Stimulated activated CD4-positive, alpha-beta T cell treated with anti-CD3 and anti-CD28 coated beads, TNF-alpha, amount 100 ng/mL, for 48 hours (primary cell): ENCODE data around the gene NUTM1.
A peak's percentile ranks its signal among the peaks of the same experiment; 100 is the strongest.
"Not testable (repeated sequence)": the region's sequence is repeated elsewhere in the genome, so short reads cannot be mapped to it uniquely, and the experiment has no call there.

Experiments used
- DNase-seq, 3 donors: peaks; one replicate each; pipeline ENCODE4 v3.0.0-alpha.2; 2020; ENCODE audit warnings: low read depth in 3 of 3

NUTM1 gene

GRCh38 chr15:34365836-34366235 lies 22.7 kb downstream of the NUTM1 start:
- DNase-seq: no peak

GRCh38 chr15:34366271-34367065 lies 23.4 kb downstream of the NUTM1 start:
- DNase-seq: peak in 2 of 3 donors; percentile 8 to 47

DNA sequence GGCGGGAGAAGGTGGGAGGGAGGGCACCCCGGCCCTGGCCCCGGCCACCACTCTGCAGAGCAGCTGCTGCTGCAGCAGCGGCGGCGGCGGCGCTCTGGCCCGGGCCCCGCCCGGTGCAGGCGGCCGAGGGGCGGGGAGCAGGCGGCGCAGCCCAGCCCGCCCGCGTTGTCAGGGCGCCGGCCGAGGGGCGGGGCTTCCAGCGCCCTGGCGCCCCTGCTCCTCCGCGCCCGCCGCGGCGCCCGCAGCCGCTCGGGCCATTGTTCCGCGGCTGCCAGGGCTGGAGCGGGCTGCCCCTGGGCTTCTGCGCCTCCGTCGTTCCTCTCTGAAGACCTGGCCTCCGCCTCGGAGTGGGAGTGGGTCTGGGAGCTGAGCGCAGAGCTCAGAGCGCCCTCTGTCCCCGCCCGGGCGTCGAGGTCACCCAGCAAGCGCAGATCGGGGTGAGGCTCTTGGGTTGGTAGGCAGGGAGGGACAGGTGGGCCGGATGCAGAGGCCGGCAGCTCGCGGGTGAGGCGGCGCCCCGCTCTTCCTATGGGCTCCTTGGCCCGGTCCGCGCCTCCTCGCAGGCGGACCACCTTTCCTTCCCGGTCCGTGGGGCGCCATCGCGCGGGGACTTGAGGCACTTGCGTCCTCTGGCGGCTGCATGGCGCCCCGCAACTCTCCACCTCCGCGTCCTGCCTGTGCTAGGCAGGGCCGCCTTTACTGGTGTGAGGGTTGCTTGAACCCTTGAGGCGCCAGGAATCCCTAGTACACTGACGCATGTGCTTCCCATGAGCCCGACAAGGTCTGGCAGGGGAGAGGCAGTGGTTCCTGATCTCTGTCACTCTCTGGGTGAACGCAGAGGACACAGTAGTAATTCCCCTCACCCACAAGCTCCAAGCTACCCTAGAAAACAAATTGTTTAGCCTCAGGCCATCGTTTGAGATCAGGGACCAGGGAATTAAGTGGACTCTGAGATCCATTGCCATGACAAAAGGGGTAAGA lies 24.3 kb downstream of the NUTM1 start, which contains the start of gene LPCAT4:
Gene LPCAT4 (minus strand): TSS at position 96 of the 981 bp plus-strand sequence. CDS start 96 bp downstream, outside the sequence.
- DNase-seq: peak; percentile 79

DNA sequence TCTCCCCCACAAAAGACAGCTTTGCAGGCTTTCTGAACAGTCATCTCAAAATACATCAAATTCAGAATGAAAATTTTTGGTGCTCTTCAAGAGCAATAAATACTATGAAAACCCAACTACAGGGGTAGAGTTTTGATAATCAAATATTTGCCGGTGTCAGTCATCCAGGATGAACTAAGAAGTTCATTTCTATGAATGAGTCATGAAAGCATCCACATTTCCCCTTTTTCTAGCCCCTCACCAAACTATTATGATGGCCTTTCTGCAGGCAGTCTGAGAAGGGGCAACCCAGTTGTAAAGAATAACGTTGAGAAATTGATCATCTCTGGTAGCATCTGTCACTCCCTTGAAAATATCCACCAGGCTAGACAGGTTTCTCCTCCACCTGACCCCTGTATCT lies 27.0 kb downstream of the NUTM1 start:
- DNase-seq: no peak

GRCh38 chr15:34370643-34371042 lies 27.5 kb downstream of the NUTM1 start:
- no peak for DNase-seq

- no peak for DNase-seq
These were observed 30.8 kb downstream of the NUTM1 start for GRCh38 chr15:34373951-34374350.

DNA sequence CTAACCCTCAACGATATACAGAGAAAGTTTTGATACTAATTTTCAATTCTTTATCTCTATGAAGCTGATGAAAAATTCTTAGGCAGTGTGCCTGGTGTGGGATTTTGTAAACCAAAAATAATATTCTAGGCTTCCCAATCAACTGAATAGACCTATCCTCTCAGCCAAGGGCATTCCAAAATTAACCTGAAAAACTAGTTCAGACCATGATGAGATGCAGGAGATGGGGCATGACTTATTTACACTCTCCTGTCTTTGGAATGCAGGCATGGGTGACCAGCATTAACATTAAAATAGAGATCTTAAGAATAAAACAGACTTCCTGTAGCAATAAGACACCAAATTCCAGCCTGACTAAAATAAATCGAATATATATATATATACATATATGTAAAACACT lies 31.7 kb downstream of the NUTM1 start:
- no peak for DNase-seq

DNA sequence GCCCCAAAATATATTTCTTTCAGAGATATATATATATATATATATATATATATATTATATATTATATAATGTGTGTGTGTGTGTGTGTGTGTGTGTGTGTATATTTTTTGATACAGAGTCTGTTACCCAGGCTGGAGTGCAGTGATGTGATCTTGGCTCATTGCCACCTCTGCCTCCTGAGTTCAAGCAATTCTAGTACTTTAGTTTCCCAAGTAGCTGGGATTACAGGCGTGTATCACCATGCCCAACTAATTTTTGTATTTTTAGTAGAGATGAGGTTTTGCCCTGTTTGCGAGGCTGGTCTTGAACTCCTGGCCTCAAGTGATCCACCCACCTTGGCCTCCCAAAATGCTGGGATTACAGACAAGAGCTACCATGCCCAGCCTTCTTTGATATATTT lies 32.4 kb downstream of the NUTM1 start:
- not testable (repeated sequence) for DNase-seq

DNA sequence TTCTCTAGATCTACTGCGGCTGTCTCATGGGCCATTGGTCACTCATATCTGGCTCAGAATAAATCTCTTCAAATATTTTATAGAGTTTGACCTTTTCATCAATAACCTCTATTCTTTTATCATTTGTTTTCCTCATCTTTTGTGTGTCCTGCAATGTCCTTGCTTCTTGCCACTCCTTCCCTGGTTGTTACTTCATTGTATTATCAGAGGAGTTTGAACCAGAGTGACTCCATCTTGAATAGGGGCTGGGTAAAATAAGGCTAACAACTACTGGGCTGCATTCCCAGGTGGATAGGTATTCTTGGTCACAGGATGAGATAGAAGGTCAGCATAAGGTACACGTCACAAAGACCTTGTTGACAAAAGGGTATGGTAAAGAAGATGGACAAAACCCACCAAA lies 33.7 kb downstream of the NUTM1 start:
- DNase-seq: no peak

- DNase-seq: not testable (repeated sequence)
These were observed 37.4 kb downstream of the NUTM1 start for GRCh38 chr15:34380491-34380890.

GRCh38 chr15:34381829-34382521 lies 38.9 kb downstream of the NUTM1 start:
- not testable (repeated sequence) for DNase-seq

DNA sequence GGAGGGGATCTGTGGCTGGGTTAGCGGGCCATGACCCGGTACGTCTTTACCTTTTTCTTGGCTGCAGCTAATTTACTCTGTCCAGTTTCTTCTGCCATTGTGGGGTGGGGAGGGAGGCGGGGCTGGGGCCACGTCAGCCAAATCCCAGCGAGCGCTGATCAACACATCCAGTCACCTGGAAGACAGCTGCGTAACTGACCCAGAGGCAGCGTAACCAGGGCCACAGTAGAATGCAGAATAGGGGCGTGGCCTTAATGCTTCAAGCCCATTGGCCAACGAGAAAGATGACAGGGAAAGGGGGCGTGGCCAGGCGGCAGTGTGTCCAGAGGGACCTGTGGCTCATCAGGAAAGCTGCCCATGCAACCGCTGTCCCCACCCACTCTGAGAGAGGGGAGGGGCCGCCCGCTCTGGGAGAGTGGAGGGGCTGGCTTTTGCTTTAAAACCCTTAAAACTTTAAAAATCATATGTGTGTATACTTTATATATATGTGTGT lies 46.5 kb downstream of the NUTM1 start:
- DNase-seq: not testable (repeated sequence)

DNA sequence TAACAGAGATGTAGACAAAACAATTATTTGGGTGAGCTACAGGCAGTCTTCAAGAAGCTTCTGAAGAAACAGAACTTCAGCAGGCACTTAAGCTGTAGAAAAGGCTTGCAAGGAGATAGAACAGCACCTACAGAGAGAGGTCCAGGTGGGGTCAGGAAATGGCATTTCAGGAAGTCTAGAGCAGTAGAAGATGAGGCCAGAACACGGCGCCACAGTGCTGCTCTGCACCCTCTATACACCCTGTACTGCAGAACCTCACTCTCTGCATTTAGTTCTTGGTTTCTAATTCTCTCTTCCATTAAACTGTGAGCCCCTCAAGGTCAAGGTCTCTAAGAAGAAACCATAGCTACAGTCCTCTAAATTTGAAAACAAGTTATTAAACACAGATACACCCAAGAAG lies 49.9 kb downstream of the NUTM1 start:
- DNase-seq: not testable (repeated sequence)

- DNase-seq: not testable (repeated sequence)
These were observed 54.6 kb downstream of the NUTM1 start for GRCh38 chr15:34397637-34398259.

DNA sequence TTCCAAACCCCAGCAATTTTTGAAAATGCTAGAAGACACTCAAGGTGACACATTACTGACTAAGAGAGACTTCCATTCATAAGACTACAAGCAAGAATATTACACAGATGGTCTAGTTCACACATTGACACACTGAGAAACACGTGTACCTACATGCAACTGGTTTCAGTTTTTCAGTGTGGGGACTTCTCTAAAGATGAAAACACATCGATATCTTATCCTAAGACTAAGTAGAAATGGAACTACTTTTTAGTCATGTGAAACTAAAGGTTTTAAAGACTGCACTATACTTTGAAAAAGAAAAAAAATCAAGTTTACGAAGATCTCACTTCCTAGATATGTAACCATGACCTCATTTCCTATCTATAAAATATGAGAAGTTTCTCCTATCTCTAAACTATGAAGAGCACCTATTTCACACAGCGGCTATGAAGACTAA lies 60.1 kb downstream of the NUTM1 start:
- not testable (repeated sequence) for DNase-seq

DNA sequence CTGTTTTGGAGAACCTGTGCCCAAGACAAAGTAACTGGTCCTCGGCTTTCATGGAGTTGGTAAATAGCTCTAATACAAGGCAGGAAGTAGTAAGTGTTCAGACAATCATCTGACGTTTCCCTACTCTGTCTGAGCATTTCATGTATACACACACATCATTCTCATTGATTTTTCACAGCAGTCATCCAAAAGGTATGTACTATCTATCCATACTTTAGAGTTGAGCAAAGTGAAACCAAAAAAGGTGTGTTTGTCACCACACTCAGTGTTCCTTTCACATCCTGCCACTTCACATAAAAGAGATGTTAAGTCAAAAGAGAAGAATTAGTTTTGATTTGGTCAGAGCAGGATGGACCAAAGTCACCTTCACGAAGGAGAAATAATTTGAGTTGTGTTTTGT lies 60.8 kb downstream of the NUTM1 start:
- not testable (repeated sequence) for DNase-seq
